ENCODE data around the gene XAF1.
"Not testable (repeated sequence)": the region's sequence is repeated elsewhere in the genome, so short reads cannot be mapped to it uniquely, and the experiment has no call there.

Gene XAF1

GRCh38 chr17:6768447-6768846 lies 12.6 kb downstream of the XAF1 start:
- no peak for ATAC-seq
- no peak for TF ChIP-seq ARNTL (CRISPR knock-in tag; IDR thresholded peaks at IDR 0.05; ENCODE audit: borderline replicate concordance, low read depth)
- no peak for TF ChIP-seq ZNF8 (CRISPR knock-in tag; IDR thresholded peaks at IDR 0.05)
- no peak for TF ChIP-seq TOX (CRISPR knock-in tag; IDR thresholded peaks at IDR 0.05; ENCODE audit: borderline replicate concordance)
- TF ChIP-seq RARB (CRISPR knock-in tag; IDR thresholded peaks at IDR 0.05), result no peak
- TF ChIP-seq, protein P1, sequence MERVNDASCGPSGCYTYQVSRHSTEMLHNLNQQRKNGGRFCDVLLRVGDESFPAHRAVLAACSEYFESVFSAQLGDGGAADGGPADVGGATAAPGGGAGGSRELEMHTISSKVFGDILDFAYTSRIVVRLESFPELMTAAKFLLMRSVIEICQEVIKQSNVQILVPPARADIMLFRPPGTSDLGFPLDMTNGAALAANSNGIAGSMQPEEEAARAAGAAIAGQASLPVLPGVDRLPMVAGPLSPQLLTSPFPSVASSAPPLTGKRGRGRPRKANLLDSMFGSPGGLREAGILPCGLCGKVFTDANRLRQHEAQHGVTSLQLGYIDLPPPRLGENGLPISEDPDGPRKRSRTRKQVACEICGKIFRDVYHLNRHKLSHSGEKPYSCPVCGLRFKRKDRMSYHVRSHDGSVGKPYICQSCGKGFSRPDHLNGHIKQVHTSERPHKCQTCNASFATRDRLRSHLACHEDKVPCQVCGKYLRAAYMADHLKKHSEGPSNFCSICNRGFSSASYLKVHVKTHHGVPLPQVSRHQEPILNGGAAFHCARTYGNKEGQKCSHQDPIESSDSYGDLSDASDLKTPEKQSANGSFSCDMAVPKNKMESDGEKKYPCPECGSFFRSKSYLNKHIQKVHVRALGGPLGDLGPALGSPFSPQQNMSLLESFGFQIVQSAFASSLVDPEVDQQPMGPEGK (CRISPR knock-in tag; IDR thresholded peaks at IDR 0.05; ENCODE audit: borderline replicate concordance), result no peak
- TF ChIP-seq TCF4 (CRISPR knock-in tag; IDR thresholded peaks at IDR 0.05; ENCODE audit: borderline replicate concordance), result no peak
- no peak for TF ChIP-seq PPARA (CRISPR knock-in tag; IDR thresholded peaks at IDR 0.05; ENCODE audit: borderline replicate concordance)
- TF ChIP-seq ZNF565 (CRISPR knock-in tag; conservative IDR thresholded peaks at IDR 0.05; ENCODE audit: low read depth), result no peak
- no peak for TF ChIP-seq OSR1 (CRISPR knock-in tag; IDR thresholded peaks at IDR 0.05)

- no peak for TF ChIP-seq TOX (CRISPR knock-in tag; IDR thresholded peaks at IDR 0.05; ENCODE audit: borderline replicate concordance)
- TF ChIP-seq SNAI2 (CRISPR knock-in tag; IDR thresholded peaks at IDR 0.05), result no peak
- TF ChIP-seq ZFP30 (CRISPR knock-in tag; IDR thresholded peaks at IDR 0.05), result no peak
- no peak for TF ChIP-seq ZNF8 (CRISPR knock-in tag; IDR thresholded peaks at IDR 0.05)
- no peak for TF ChIP-seq PPARA (CRISPR knock-in tag; IDR thresholded peaks at IDR 0.05; ENCODE audit: borderline replicate concordance)
- no peak for TF ChIP-seq ESRRG (CRISPR knock-in tag; IDR thresholded peaks at IDR 0.05)
- no peak for TF ChIP-seq ZC3H10 (CRISPR knock-in tag; IDR thresholded peaks at IDR 0.05)
- TF ChIP-seq BACH2 (CRISPR knock-in tag; IDR thresholded peaks at IDR 0.05; ENCODE audit: borderline replicate concordance), result no peak
- no peak for TF ChIP-seq ZNF70 (CRISPR knock-in tag; IDR thresholded peaks at IDR 0.05)
- TF ChIP-seq, protein P1 (CRISPR knock-in tag; IDR thresholded peaks at IDR 0.05; ENCODE audit: borderline replicate concordance), result no peak
- TF ChIP-seq TCF4 (CRISPR knock-in tag; IDR thresholded peaks at IDR 0.05; ENCODE audit: borderline replicate concordance), result no peak
- no peak for TF ChIP-seq POU6F1 (CRISPR knock-in tag; IDR thresholded peaks at IDR 0.05; ENCODE audit: borderline replicate concordance, low read depth)
- TF ChIP-seq CSDC2 (CRISPR knock-in tag; IDR thresholded peaks at IDR 0.05), result no peak
- no peak for ATAC-seq
Observed at GRCh38 chr17:6772016-6772415, 16.2 kb downstream of the XAF1 start.

DNA sequence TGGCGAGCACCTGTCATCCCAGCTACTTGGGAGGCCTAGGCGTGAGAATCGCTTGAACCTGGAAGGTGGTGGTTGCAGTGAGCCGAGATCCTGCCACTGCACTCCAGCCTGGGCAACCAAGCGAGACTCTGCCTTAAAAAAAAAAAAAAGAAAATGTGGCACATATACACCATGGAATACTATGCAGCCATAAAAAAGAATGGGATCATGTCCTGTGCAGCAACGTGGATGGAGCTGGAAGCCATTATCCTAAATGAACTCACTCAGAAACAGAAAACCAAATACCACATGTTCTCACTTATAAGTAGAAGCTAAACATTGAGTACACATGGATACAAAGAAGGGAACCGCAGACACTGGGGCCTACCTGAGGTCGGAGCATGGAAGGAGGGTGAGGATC lies 19.1 kb downstream of the XAF1 start:
- ATAC-seq, result not testable (repeated sequence)

- TF ChIP-seq TOX (CRISPR knock-in tag; IDR thresholded peaks at IDR 0.05; ENCODE audit: borderline replicate concordance), result no peak
- TF ChIP-seq CSRNP3 (CRISPR knock-in tag; IDR thresholded peaks at IDR 0.05), result no peak
- TF ChIP-seq PPARA (CRISPR knock-in tag; IDR thresholded peaks at IDR 0.05; ENCODE audit: borderline replicate concordance), result no peak
- no peak for TF ChIP-seq ISL1 (CRISPR knock-in tag; IDR thresholded peaks at IDR 0.05)
- TF ChIP-seq, protein P1 (CRISPR knock-in tag; IDR thresholded peaks at IDR 0.05; ENCODE audit: borderline replicate concordance), result no peak
- TF ChIP-seq CSDC2 (CRISPR knock-in tag; IDR thresholded peaks at IDR 0.05), result no peak
- no peak for ATAC-seq
Observed at GRCh38 chr17:6775871-6776405, 20.1 kb downstream of the XAF1 start, which contains the start of gene FBXO39. Gene FBXO39, plus strand, starts transcription at chr17:6776215. Its CDS starts 3,654 bp downstream, at chr17:6779869.
